ENCODE measurements around the gene CAMTA1. TPM values are rescaled to one million over a fixed set of nuclear protein-coding genes. Genes with fewer than 3 reads are reported as not detected.

Gene CAMTA1
- total RNA-seq, 1 donor from 2014 or later = 72.4 TPM

- ATAC-seq = no peak
- intact Hi-C loops (cut with DNase I) = no loop called here
- no peak for DNase-seq (ENCODE audit: low spot score)
Observed at GRCh38 chr1:7813677-7814373, 1028.6 kb downstream of the CAMTA1 start.

Other genes with a start within 250 kb of the CAMTA1 start
- gene NOL9, start 230.9 kb upstream of the CAMTA1 start, total RNA-seq = 26.0 TPM
- gene TAS1R1, start 230.1 kb upstream of the CAMTA1 start, total RNA-seq = not detected
- gene ZBTB48, start 205.5 kb upstream of the CAMTA1 start, total RNA-seq = 28.9 TPM
- 31.4 TPM for gene KLHL21, start 182.6 kb upstream of the CAMTA1 start, total RNA-seq
- 19.3 TPM for gene PHF13, start 171.7 kb upstream of the CAMTA1 start, total RNA-seq
- 20.4 TPM for gene THAP3, start 160.6 kb upstream of the CAMTA1 start, total RNA-seq
- 38.7 TPM for gene DNAJC11, start 83.6 kb upstream of the CAMTA1 start, total RNA-seq

All from sciatic nerve (tissue), 2 donors.